HCT116 (cell line): ENCODE results near the gene ASB10. TPM values are rescaled to one million over a fixed set of nuclear protein-coding genes. Genes with fewer than 3 reads are reported as not detected.

Experiments
- ATAC-seq: fragments of 200-7000 bp; cut with Tn5 transposase; 2 replicates; pipeline ENCODE4 v1.9.1; 2020; ENCODE audit warnings: mild to moderate bottlenecking, moderate library complexity
- BruUV-seq: library from RNA; stranded (reverse); fragments of 400-500 nt; replicated peaks from 2 replicates; lab custom pipeline; 2021; lab: Mats Ljungman, UMichigan
- CTCF ChIA-PET: fragments of 300-600 bp; sonication (Branson Sonifier 250); formaldehyde crosslinking; loops from one replicate; lab custom pipeline; 2021; ENCODE audit warnings: antibody characterized with exemption; lab: Charles Lee
- POLR2A ChIA-PET: fragments of 300-600, 350-600 bp; sonication (Branson Sonifier 250); formaldehyde crosslinking; loops from one replicate; lab custom pipeline; 2021; ENCODE audit warnings: antibody characterized with exemption; lab: Charles Lee
- RAD21 ChIA-PET, 2 experiments: fragments of 300-600 bp; sonication (Branson Sonifier 250); formaldehyde crosslinking; loops; one replicate each; lab custom pipeline; 2023; ENCODE audit warnings: low total read pairs in 2 of 2; ENCODE audit not compliant: uncharacterized antibody in 2 of 2, unreplicated experiment in 2 of 2, low non-redundant PET in 1 of 2; lab: Charles Lee
- DNase-seq: peaks from one replicate; pipeline ENCODE4 v3.0.0-alpha.2; 2010; ENCODE audit warnings: low read depth, low spot score
- H2AFZ ChIP-seq: fragments of 200-600 bp; shearing (Covaris generic), sonication (generic); 2 replicates; pipeline ENCODE4 v1.6.1; 2017; ENCODE audit warnings: low read depth, mixed run types, mixed read lengths, antibody characterized with exemption, low read length; ENCODE audit not compliant: poor library complexity, severe bottlenecking
- H3K27ac ChIP-seq: 2 replicates; pipeline ENCODE4 v1.5.1; 2012; ENCODE audit warnings: low read depth, low read length
- H3K27me3 ChIP-seq: fragments of 200-600 bp; sonication (generic); 2 replicates; pipeline ENCODE4 v1.6.1; 2016; ENCODE audit warnings: mixed run types, low read length, mixed read lengths; ENCODE audit not compliant: insufficient read depth
- H3K36me3 ChIP-seq, 2 experiments: fragments of 200-500 bp in 1 of 2; fragments of 200-600 bp in 1 of 2; sonication (Bioruptor generic) in 1 of 2; sonication (generic) in 1 of 2; 2 replicates each; pipeline versions ENCODE4 v1.5.1 to v1.6.1; 2014 to 2016; ENCODE audit warnings: low read length in 2 of 2, inconsistent platforms in 1 of 2, mixed read lengths in 1 of 2, mixed run types in 1 of 2; ENCODE audit not compliant: insufficient read depth in 2 of 2, control insufficient read depth in 1 of 2
- H3K4me1 ChIP-seq, 2 experiments: fragments of 200-600 bp in 1 of 2; sonication (generic) in 1 of 2; 2 replicates each; pipeline versions ENCODE4 v1.5.1 to v1.6.1; 2012 to 2017; ENCODE audit warnings: low read length in 2 of 2, inconsistent platforms in 1 of 2, mild to moderate bottlenecking in 1 of 2, mixed read lengths in 1 of 2, mixed run types in 1 of 2, moderate library complexity in 1 of 2; ENCODE audit not compliant: insufficient read depth in 2 of 2, control insufficient read depth in 1 of 2
- H3K4me2 ChIP-seq: fragments of 200-600 bp; sonication (generic); 2 replicates; pipeline ENCODE4 v1.6.1; 2017; ENCODE audit warnings: mixed run types, low read length, mixed read lengths
- H3K4me3 ChIP-seq, 2 experiments: fragments of 200-600 bp in 1 of 2; sonication (generic) in 1 of 2; replicated peaks in 1 of 2; 2 replicates each; pipeline ENCODE4 v1.5.1; 2011 to 2016; ENCODE audit warnings: low read length in 2 of 2, control low read depth in 1 of 2, low read depth in 1 of 2, mild to moderate bottlenecking in 1 of 2, mixed read lengths in 1 of 2, mixed run types in 1 of 2
- H3K79me2 ChIP-seq: fragments of 200-600 bp; sonication (generic); 2 replicates; pipeline ENCODE4 v1.6.1; 2017; ENCODE audit warnings: mild to moderate bottlenecking, mixed run types, low read length, moderate library complexity, mixed read lengths; ENCODE audit not compliant: insufficient read depth
- H3K9ac ChIP-seq: fragments of 200-600 bp; sonication (generic); 2 replicates; pipeline ENCODE4 v1.6.1; 2016; ENCODE audit warnings: low read length, mixed read lengths
- H3K9me2 ChIP-seq: fragments of 200-600 bp; sonication (generic), shearing (Covaris generic); 2 replicates; pipeline ENCODE4 v1.6.1; 2017; ENCODE audit warnings: mixed run types, mild to moderate bottlenecking, moderate library complexity; ENCODE audit not compliant: insufficient read depth
- H3K9me3 ChIP-seq, 2 experiments: fragments of 200-500 bp in 1 of 2; fragments of 200-600 bp in 1 of 2; sonication (Bioruptor generic) in 1 of 2; sonication (generic) in 1 of 2; 2 replicates each; pipeline ENCODE4 v1.6.1; 2014 to 2017; ENCODE audit warnings: low read length in 2 of 2, mixed read lengths in 2 of 2, inconsistent platforms in 1 of 2, low read depth in 1 of 2, mild to moderate bottlenecking in 1 of 2, mixed run types in 1 of 2, moderate library complexity in 1 of 2; ENCODE audit not compliant: control insufficient read depth in 1 of 2, insufficient read depth in 1 of 2
- H4K20me1 ChIP-seq: fragments of 200-600 bp; sonication (generic), shearing (Covaris generic); 2 replicates; pipeline ENCODE4 v1.6.1; 2017; ENCODE audit warnings: mixed run types, mild to moderate bottlenecking, moderate library complexity; ENCODE audit not compliant: insufficient read depth
- CBX3 ChIP-seq: IDR thresholded peaks from 2 replicates; pipeline ENCODE4 v1.6.1; 2012; ENCODE audit warnings: low read depth
- CEBPB ChIP-seq: IDR thresholded peaks from 2 replicates; pipeline ENCODE4 v1.6.1; 2012; ENCODE audit warnings: low read depth
- EGR1 ChIP-seq: IDR thresholded peaks from 2 replicates; pipeline ENCODE4 v1.6.1; 2012; ENCODE audit warnings: low read depth
- ELF1 ChIP-seq: IDR thresholded peaks from 2 replicates; pipeline ENCODE4 v1.6.1; 2012; ENCODE audit warnings: low read depth, borderline replicate concordance
- EZH2 ChIP-seq: fragments of 200-600 bp; sonication (generic); IDR thresholded peaks from 2 replicates; pipeline ENCODE4 v1.6.1; 2017; ENCODE audit warnings: antibody characterized with exemption, mixed run types
- JUND ChIP-seq: IDR thresholded peaks from 2 replicates; pipeline ENCODE4 v1.6.1; 2012
- MAX ChIP-seq: IDR thresholded peaks from 2 replicates; pipeline ENCODE4 v1.6.1; 2012
- POLR2A ChIP-seq: IDR thresholded peaks from 2 replicates; pipeline ENCODE4 v1.7.0; 2011; ENCODE audit warnings: borderline replicate concordance; ENCODE audit not compliant: insufficient read depth, insufficient read length; ENCODE audit errors: extremely low read depth
- POLR2AphosphoS5 ChIP-seq: IDR thresholded peaks from 2 replicates; pipeline ENCODE4 v1.6.1; 2011; ENCODE audit warnings: mild to moderate bottlenecking, low read depth, low read length, moderate library complexity
- ZBTB33 ChIP-seq: IDR thresholded peaks from 2 replicates; pipeline ENCODE4 v1.6.1; 2011; ENCODE audit warnings: mild to moderate bottlenecking, low read length, moderate library complexity; ENCODE audit not compliant: insufficient replicate concordance; ENCODE audit errors: extremely low read depth
- intact Hi-C: fragments of 100-400 bp; cut with micrococcal nuclease; formaldehyde crosslinking; loops from 2 replicates; pipeline ENCODE4 v1.10.0; 2022
- total RNA-seq: library from RNA; stranded (reverse); gene quantifications from one replicate; pipeline ENCODE4 v1.2.1, GENCODE V29; 2021; ENCODE audit not compliant: unreplicated experiment
- TF ChIP-seq, protein P1 (sequence below), 3 experiments: fragments of 200-600 bp in 1 of 3; sonication (generic) in 1 of 3; IDR thresholded peaks in 2 of 3; conservative IDR thresholded peaks in 1 of 3; 2 replicates each; pipeline ENCODE4 v1.5.1; 2012 to 2017; ENCODE audit warnings: low read depth in 2 of 3, low read length in 2 of 3, antibody characterized with exemption in 1 of 3, borderline replicate concordance in 1 of 3, control low read depth in 1 of 3, mild to moderate bottlenecking in 1 of 3, mixed read lengths in 1 of 3, mixed run types in 1 of 3, moderate library complexity in 1 of 3; ENCODE audit not compliant: insufficient read depth in 1 of 3
- TF ChIP-seq, protein P2 (sequence below): IDR thresholded peaks from 2 replicates; pipeline ENCODE4 v1.6.1; 2012
- TF ChIP-seq, protein P3 (sequence below): IDR thresholded peaks from 2 replicates; pipeline ENCODE4 v1.6.1; 2012; ENCODE audit warnings: low read depth

Gene ASB10
- total RNA-seq, 1 experiment from 2014 or later, result not detected

DNA sequence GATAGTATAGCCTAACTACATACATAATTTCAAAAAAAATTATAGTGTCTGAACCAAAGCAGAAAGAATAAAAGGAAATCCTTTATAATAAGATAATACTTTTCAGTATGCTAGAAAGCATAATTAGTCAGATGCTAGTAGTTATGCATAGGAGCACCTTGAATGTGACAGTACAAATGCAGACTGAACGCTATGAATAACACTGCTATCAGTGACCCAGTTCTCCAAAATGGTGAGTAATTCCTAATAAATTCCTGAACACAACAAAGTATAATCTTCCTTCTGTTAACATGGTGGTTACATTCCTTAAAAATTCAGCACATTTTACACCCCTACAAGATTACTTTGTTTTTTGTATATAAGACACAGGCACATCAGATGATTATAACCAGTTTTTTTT is 44.0 kb upstream of the ASB10 start:
- no TSS peak for BruUV-seq
- peak overlapping the region; percentile 87; the same call in 1 of the 2 replicates for H3K4me2 ChIP-seq
- no peaks in the 10 kb centered on the region for H4K20me1 ChIP-seq
- H3K4me1 ChIP-seq, result peaks cover 14 to 32% of the 10 kb centered on the region in 2 experiments
- no peak overlapping the region for H3K9ac ChIP-seq
- peaks cover 0 to 3% of the 10 kb centered on the region in 2 experiments; a peak in 2 of 4 replicates for H3K36me3 ChIP-seq
- H3K79me2 ChIP-seq, result peaks cover 43% of the 10 kb centered on the region
- CTCF ChIA-PET, result no interaction called here
- H3K4me3 ChIP-seq, result no peak overlapping the region; a peak in 1 of 4 replicates
- ATAC-seq (no peak), DNase-seq (no peak)
- no peaks in the 10 kb centered on the region for H3K9me2 ChIP-seq
- H3K27me3 ChIP-seq, result no peaks in the 10 kb centered on the region
- RAD21 ChIA-PET, result no interaction called here
- POLR2A ChIA-PET, result no interaction called here
- H3K9me3 ChIP-seq, result no peaks in the 10 kb centered on the region
- H2AFZ ChIP-seq, result no peak overlapping the region
- TF ChIP-seq EZH2 (no peak), ELF1 (no peak)
- TF ChIP-seq, protein P1, sequence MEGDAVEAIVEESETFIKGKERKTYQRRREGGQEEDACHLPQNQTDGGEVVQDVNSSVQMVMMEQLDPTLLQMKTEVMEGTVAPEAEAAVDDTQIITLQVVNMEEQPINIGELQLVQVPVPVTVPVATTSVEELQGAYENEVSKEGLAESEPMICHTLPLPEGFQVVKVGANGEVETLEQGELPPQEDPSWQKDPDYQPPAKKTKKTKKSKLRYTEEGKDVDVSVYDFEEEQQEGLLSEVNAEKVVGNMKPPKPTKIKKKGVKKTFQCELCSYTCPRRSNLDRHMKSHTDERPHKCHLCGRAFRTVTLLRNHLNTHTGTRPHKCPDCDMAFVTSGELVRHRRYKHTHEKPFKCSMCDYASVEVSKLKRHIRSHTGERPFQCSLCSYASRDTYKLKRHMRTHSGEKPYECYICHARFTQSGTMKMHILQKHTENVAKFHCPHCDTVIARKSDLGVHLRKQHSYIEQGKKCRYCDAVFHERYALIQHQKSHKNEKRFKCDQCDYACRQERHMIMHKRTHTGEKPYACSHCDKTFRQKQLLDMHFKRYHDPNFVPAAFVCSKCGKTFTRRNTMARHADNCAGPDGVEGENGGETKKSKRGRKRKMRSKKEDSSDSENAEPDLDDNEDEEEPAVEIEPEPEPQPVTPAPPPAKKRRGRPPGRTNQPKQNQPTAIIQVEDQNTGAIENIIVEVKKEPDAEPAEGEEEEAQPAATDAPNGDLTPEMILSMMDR (IDR thresholded peaks at IDR 0.05 in 2 of 3, conservative IDR thresholded peaks at IDR 0.05 in 1 of 3; ENCODE audit: borderline replicate concordance in 1 of 3, insufficient read depth in 1 of 3, low read depth in 2 of 3, low read length in 2 of 3), result no peak
- TF ChIP-seq, protein P2, sequence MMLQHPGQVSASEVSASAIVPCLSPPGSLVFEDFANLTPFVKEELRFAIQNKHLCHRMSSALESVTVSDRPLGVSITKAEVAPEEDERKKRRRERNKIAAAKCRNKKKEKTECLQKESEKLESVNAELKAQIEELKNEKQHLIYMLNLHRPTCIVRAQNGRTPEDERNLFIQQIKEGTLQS, result no peak
- H3K27ac ChIP-seq, result no peak overlapping the region
- intact Hi-C loops, result no loop called here

GRCh38 chr7:151229249-151229648 is 42.2 kb upstream of the ASB10 start:
- POLR2A ChIA-PET, result no interaction called here
- TF ChIP-seq ZBTB33, result no peak
- TF ChIP-seq POLR2A, result no peak
- TF ChIP-seq CEBPB, result no peak
- TF ChIP-seq EGR1, result no peak
- no peak for TF ChIP-seq JUND
- TF ChIP-seq, protein P3, sequence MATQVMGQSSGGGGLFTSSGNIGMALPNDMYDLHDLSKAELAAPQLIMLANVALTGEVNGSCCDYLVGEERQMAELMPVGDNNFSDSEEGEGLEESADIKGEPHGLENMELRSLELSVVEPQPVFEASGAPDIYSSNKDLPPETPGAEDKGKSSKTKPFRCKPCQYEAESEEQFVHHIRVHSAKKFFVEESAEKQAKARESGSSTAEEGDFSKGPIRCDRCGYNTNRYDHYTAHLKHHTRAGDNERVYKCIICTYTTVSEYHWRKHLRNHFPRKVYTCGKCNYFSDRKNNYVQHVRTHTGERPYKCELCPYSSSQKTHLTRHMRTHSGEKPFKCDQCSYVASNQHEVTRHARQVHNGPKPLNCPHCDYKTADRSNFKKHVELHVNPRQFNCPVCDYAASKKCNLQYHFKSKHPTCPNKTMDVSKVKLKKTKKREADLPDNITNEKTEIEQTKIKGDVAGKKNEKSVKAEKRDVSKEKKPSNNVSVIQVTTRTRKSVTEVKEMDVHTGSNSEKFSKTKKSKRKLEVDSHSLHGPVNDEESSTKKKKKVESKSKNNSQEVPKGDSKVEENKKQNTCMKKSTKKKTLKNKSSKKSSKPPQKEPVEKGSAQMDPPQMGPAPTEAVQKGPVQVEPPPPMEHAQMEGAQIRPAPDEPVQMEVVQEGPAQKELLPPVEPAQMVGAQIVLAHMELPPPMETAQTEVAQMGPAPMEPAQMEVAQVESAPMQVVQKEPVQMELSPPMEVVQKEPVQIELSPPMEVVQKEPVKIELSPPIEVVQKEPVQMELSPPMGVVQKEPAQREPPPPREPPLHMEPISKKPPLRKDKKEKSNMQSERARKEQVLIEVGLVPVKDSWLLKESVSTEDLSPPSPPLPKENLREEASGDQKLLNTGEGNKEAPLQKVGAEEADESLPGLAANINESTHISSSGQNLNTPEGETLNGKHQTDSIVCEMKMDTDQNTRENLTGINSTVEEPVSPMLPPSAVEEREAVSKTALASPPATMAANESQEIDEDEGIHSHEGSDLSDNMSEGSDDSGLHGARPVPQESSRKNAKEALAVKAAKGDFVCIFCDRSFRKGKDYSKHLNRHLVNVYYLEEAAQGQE, result no peak
- TF ChIP-seq POLR2AphosphoS5, result no peak
- TF ChIP-seq MAX, result no peak
- no peak for TF ChIP-seq CBX3

More at GRCh38 chr7:151229249-151229648, 42.2 kb upstream of the ASB10 start:
- H4K20me1 ChIP-seq, result no peaks in the 10 kb centered on the region
- no peaks in the 10 kb centered on the region for H3K27me3 ChIP-seq
- no peak overlapping the region for H3K9ac ChIP-seq
- no peak overlapping the region for H3K27ac ChIP-seq
- H3K9me2 ChIP-seq, result no peaks in the 10 kb centered on the region
- CTCF ChIA-PET, result no interaction called here
- DNase-seq (no peak), ATAC-seq (no peak)
- H3K4me3 ChIP-seq, result no peak overlapping the region
- H2AFZ ChIP-seq, result no peak overlapping the region
- peaks cover 45% of the 10 kb centered on the region for H3K79me2 ChIP-seq
- H3K4me2 ChIP-seq, result no peak overlapping the region
- peaks cover 20 to 37% of the 10 kb centered on the region in 2 experiments for H3K4me1 ChIP-seq
- intact Hi-C loops, result no loop called here
- no peaks in the 10 kb centered on the region for H3K9me3 ChIP-seq
- no TSS peak for BruUV-seq
- RAD21 ChIA-PET, result no interaction called here
- H3K36me3 ChIP-seq, result peaks cover 3 to 15% of the 10 kb centered on the region in 2 experiments; a peak in 3 of 4 replicates
